GM12874 (cell line): ENCODE data around the gene MOBP.

Experiments
- CTCF ChIP-seq: IDR thresholded peaks from 2 replicates; pipeline ENCODE4 v1.5.1; 2011; ENCODE audit warnings: low read depth, mild to moderate bottlenecking, control low read depth, low read length, moderate library complexity; ENCODE audit not compliant: insufficient read depth

MOBP gene

DNA sequence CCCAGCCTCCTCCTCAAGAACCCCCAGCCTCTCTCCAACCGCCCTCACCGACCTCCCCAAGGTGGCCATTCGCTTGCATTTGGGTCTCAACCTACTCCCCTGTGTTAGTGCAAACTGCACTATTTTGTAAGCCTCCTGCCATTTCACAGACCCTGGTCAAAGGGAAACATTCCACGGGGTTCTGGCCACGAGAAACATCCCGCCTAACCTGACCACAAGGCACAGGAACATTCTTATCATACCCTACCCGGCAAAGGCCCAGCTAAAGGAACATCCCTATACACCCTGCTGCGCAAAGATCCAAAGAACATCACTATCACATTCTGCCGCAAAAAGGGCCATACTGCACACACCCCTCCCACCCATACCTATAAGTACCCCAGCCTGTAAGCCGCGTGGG lies 38.0 kb upstream of the MOBP start:
- TF ChIP-seq CTCF, result no peak

DNA sequence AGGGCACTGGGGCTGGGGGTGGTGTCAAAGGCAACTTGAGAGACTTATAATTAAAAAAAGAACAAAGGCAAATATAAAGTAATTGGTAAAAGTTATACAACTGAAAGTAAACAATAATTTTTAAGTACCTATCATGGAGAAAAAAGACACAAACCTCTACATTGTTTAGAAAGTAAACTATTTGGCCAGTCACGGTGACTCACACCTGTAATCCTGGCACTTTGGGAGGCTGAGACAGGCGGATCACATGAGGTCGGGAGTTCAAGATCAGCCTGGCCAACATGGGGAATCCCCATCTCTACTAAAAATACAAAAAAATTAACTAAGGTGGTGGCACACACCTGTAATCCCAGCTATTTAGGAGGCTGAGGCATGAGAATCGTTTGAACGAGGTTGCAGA lies 35.1 kb upstream of the MOBP start:
- no peak for TF ChIP-seq CTCF

DNA sequence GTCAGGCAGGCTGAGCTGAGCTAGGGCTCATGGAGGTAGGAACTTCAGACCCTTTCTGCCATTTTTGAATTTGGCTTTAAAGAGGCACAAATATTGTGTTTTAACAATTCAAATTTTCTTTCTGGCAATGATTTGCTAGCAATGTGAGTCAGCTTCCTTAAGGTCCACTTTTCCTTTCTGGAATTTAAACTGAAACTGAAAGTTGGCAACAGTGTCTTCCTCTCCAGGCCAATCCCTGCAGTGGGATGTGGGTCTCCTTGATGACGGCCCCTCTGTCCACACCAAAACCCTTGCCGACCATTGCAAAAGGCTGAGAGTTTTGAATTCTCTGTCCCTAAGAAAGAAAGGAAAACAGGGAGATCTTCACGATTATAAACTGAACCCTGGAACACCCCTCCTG lies 33.8 kb upstream of the MOBP start:
- TF ChIP-seq CTCF, result no peak

DNA sequence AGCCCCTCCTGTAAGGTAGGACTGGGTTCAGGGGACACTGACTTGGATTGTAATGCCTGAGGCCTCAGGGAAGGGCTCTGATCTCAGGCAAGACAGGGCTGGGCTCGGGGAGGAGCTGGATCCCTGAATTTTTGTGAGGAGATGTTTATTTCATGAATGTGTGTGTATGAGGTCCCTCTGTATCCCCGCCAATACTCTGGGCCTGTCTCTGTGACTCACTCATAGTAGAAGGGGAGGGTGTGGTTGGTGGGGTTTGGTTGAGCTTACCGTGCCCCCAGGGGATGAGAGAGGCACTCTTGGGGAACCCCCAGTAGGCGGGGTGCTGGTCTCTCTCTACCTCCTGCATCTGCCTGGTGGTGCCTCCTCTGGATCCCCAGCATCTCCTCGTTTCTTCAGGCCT lies 32.9 kb upstream of the MOBP start:
- no peak for TF ChIP-seq CTCF

DNA sequence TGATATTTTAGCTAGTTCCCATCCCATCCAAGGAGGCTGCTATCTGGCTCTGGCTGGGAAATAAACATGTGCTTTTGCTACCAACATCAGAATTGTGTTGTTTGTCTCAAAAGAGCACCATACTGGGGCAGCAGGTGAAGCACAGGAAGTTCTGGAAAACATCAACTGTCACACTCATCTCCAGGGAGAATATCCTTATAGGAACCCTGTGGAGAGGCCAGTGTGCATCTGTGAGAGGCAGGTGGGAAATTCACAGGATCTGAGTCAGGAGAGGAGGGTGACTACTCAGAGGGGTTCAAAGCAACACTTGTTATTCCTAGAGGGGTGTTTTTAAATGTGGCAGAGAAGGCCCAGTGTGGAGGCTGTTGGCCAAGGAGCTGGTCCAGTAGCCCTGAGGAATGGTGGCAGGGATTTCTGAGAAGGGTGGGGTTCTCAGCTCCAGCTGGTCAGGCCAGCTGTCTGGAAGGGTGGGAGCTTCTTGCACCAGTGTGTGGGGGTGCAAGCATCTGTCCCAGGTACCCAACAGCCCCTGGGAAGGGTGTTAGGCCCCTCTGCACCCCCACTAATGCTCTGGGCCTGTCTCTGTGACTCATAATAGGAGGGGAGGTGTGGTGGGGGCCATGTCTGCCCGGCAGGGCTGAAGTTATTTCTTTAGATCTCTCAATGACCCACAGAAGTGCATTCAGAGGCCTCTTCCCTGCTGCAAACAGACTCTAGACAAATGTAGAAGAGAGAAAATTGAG lies 32.3 kb upstream of the MOBP start:
- no peak for TF ChIP-seq CTCF

DNA sequence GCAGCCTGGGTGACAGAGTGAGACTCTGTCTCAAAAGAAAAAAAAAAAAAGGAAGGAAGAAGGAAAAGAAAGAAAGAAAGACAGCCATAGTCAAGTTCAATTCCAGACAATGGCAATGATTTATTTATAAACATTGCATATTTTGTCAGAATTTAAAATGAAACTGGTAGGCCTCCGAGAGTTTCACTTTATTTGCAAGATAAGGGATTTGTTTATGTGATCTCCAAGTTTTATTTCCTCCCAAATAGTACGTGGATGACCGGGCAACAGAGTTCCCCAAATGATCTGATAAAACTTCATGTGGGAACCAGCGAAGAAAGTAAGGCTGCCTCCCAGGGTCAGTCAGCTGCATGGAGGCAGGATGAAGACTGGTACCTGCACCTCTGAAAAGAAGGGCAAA lies 28.6 kb upstream of the MOBP start:
- no peak for TF ChIP-seq CTCF

GRCh38 chr3:39440316-39440715 lies 27.2 kb upstream of the MOBP start:
- no peak for TF ChIP-seq CTCF
